Keratinocyte (primary cell): ENCODE measurements around the gene VTI1A. TPM values are rescaled to one million over a fixed set of nuclear protein-coding genes. Genes with fewer than 3 reads are reported as not detected.
"Not testable (repeated sequence)": the region's sequence is repeated elsewhere in the genome, so short reads cannot be mapped to it uniquely, and the experiment has no call there.

Experiments used
- DNase-seq: peaks from one replicate; pipeline ENCODE4 v3.0.0-alpha.2; 2011; ENCODE audit warnings: low read depth, missing footprints, low spot score
- FAIRE-seq: peaks from 2 replicates; lab custom pipeline; 2011; peaks lifted over from hg19 to GRCh38; lab: Jason Lieb, UNC
- H2AFZ ChIP-seq: 2 replicates; pipeline ENCODE4 v1.6.0; 2012; ENCODE audit warnings: low read length, control low read depth, inconsistent platforms; ENCODE audit not compliant: control insufficient read depth
- H3K27ac ChIP-seq: 2 replicates; pipeline ENCODE4 v1.5.1; 2011; ENCODE audit warnings: low read length; ENCODE audit not compliant: control insufficient read depth, insufficient read depth
- H3K27me3 ChIP-seq: 3 replicates; pipeline ENCODE4 v1.6.0; 2011; ENCODE audit warnings: low read length; ENCODE audit not compliant: control insufficient read depth, insufficient read depth; ENCODE audit errors: extremely low read depth
- H3K36me3 ChIP-seq, 2 experiments: 2 replicates in 1 of 2; 3 replicates in 1 of 2; pipeline ENCODE4 v1.5.1; 2011; ENCODE audit warnings: low read length in 2 of 2, mild to moderate bottlenecking in 1 of 2; ENCODE audit not compliant: control insufficient read depth in 2 of 2, insufficient read depth in 2 of 2; ENCODE audit errors: extremely low read depth in 1 of 2
- H3K4me1 ChIP-seq: 3 replicates; pipeline ENCODE4 v1.5.1; 2011; ENCODE audit warnings: low read length; ENCODE audit not compliant: control insufficient read depth, insufficient read depth; ENCODE audit errors: extremely low read depth
- H3K4me2 ChIP-seq: 3 replicates; pipeline ENCODE4 v1.6.0; 2011; ENCODE audit warnings: low read depth, low read length; ENCODE audit not compliant: control insufficient read depth, insufficient read depth; ENCODE audit errors: extremely low read depth
- H3K4me3 ChIP-seq, 3 experiments: fragments of 200-600 bp in 1 of 3; sonication (generic) in 1 of 3; 2 replicates in 2 of 3; 3 replicates in 1 of 3; pipeline ENCODE4 v1.5.1; 2011 to 2016; ENCODE audit warnings: low read length in 3 of 3, mild to moderate bottlenecking in 3 of 3, control low read depth in 2 of 3, inconsistent platforms in 1 of 3, low read depth in 1 of 3, mixed read lengths in 1 of 3, mixed run types in 1 of 3, moderate library complexity in 1 of 3; ENCODE audit not compliant: control insufficient read depth in 2 of 3, insufficient read depth in 2 of 3; ENCODE audit errors: extremely low read depth in 1 of 3
- H3K79me2 ChIP-seq: 2 replicates; pipeline ENCODE4 v1.6.0; 2012; ENCODE audit warnings: low read length; ENCODE audit not compliant: control insufficient read depth, insufficient read depth
- H3K9ac ChIP-seq: 3 replicates; pipeline ENCODE4 v1.6.0; 2011; ENCODE audit warnings: low read length; ENCODE audit not compliant: control insufficient read depth, insufficient read depth; ENCODE audit errors: extremely low read depth
- H3K9me1 ChIP-seq: 3 replicates; pipeline ENCODE4 v1.6.0; 2011; ENCODE audit warnings: low read length; ENCODE audit not compliant: control insufficient read depth, insufficient read depth; ENCODE audit errors: extremely low read depth
- H3K9me3 ChIP-seq: 2 replicates; pipeline ENCODE4 v1.5.1; 2012; ENCODE audit warnings: low read depth, low read length; ENCODE audit not compliant: control insufficient read depth
- H4K20me1 ChIP-seq: 3 replicates; pipeline ENCODE4 v1.6.0; 2011; ENCODE audit warnings: low read length; ENCODE audit not compliant: control insufficient read depth, insufficient read depth; ENCODE audit errors: extremely low read depth
- CTCF ChIP-seq, 3 experiments: IDR thresholded peaks in 1 of 3; conservative IDR thresholded peaks in 1 of 3; optimal IDR thresholded peaks in 1 of 3; 2 replicates in 2 of 3; 3 replicates in 1 of 3; pipeline versions ENCODE3 to v1.5.1; 2011; ENCODE audit warnings: low read length in 3 of 3, mild to moderate bottlenecking in 3 of 3, moderate library complexity in 2 of 3, control low read depth in 1 of 3, inconsistent platforms in 1 of 3; ENCODE audit not compliant: insufficient read depth in 2 of 3; ENCODE audit errors: extremely low read depth in 1 of 3
- EZH2 ChIP-seq: IDR thresholded peaks from one replicate; pipeline ENCODE4 v1.6.1; 2012; ENCODE audit warnings: inconsistent platforms, mild to moderate bottlenecking, low read length, moderate library complexity
- dilution Hi-C: fragments of 300-500 bp; cut with MboI; formaldehyde crosslinking; loops from one replicate; pipeline ENCODE4 v1.7.0; 2020; ENCODE audit warnings: low sequenced_read_pairs; ENCODE audit not compliant: extremely low pct_ligation_motif_present
- polyA plus RNA-seq, 5 experiments: library from polyadenylated mRNA; depleted of rRNA in 3 of 5; stranded (reverse) in 3 of 5; stranded (forward) in 1 of 5; unstranded in 1 of 5; fragments of >200 nt; gene quantifications; 1 replicate in 1 of 5; 2 replicates in 3 of 5; 3 replicates in 1 of 5; pipeline versions ENCODE4 v1.2.1 to v1.2.3, GENCODE V29; 2011 to 2012; ENCODE audit warnings: missing spikeins in 2 of 5, low read depth in 1 of 5, low replicate concordance in 1 of 5

Gene VTI1A
- polyA plus RNA-seq, 1 donor (not counting 4 experiments of a cell fraction or from before 2014, with no cell fraction given), result 18.5 TPM

DNA sequence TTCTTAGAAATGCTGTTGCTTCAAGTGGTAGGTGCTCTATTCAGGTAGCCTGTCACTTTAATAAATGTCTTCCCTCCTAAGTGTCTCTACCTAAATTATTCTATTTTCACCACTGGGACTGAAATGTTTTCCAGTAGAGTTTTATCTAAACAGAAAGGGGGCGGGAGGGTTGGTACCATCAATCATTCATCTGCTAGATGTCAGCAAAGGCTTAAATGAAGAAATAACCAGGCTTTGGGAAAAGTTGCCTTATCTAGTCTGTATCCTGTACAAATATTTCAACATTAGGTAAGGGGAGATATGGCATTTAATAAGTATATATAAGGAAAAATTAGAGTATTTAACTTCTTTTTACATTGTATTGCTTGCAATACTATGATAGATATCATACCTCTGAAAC lies 51.8 kb downstream of the VTI1A start:
- dilution Hi-C loops, result no loop called here
- H3K36me3 ChIP-seq, result no peaks in the 10 kb centered on the region

GRCh38 chr10:112499985-112500384 lies 53.0 kb downstream of the VTI1A start:
- H2AFZ ChIP-seq, H3K9ac ChIP-seq, H3K36me3 ChIP-seq, H3K4me3 ChIP-seq, H3K9me1 ChIP-seq, H3K4me2 ChIP-seq, dilution Hi-C loops, H4K20me1 ChIP-seq, H3K4me1 ChIP-seq, FAIRE-seq, H3K9me3 ChIP-seq, H3K27ac ChIP-seq, H3K27me3 ChIP-seq, DNase-seq, H3K79me2 ChIP-seq: not testable (repeated sequence)

More for the DNA sequence above, 51.8 kb downstream of the VTI1A start:
- no peak for TF ChIP-seq CTCF (optimal IDR thresholded peaks at IDR 0.05 in 1 of 3, IDR thresholded peaks at IDR 0.05 in 1 of 3, conservative IDR thresholded peaks at IDR 0.05 in 1 of 3; ENCODE audit: extremely low read depth in 1 of 3, insufficient read depth in 2 of 3, low read length in 3 of 3)
- no peak for TF ChIP-seq EZH2
- no peak overlapping the region for H2AFZ ChIP-seq
- no peaks in the 10 kb centered on the region for H3K9me1 ChIP-seq
- DNase-seq (no peak), FAIRE-seq (no peak)
- no peak overlapping the region for H3K4me3 ChIP-seq
- H4K20me1 ChIP-seq, result no peaks in the 10 kb centered on the region
- no peak overlapping the region for H3K9ac ChIP-seq
- no peak overlapping the region for H3K27ac ChIP-seq
- no peaks in the 10 kb centered on the region for H3K9me3 ChIP-seq
- H3K4me2 ChIP-seq, result no peak overlapping the region
- H3K4me1 ChIP-seq, result no peaks in the 10 kb centered on the region
- no peaks in the 10 kb centered on the region for H3K79me2 ChIP-seq
- H3K27me3 ChIP-seq, result no peaks in the 10 kb centered on the region

DNA sequence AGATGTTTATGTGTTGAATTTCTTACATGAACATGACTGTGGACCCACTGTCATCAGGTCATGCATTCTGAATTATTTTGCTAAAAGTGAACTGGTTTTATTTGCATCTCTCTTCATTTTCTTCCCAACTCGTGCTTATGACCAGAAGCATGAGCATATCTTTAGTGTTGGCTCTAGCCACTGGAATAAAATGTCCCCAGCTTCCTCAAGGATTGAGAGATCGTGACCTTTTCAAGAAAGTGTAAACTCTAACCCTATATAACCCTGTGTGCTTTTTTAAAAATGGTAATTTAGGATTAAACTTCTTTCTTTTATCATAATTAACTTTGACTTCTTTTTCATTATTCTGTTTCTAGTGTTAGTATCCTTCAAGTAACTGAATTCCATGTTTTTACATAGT lies 55.5 kb downstream of the VTI1A start:
- no peak overlapping the region for H3K4me2 ChIP-seq
- H3K9me1 ChIP-seq, result no peaks in the 10 kb centered on the region
- H3K27me3 ChIP-seq, result no peaks in the 10 kb centered on the region
- no peaks in the 10 kb centered on the region for H3K79me2 ChIP-seq
- TF ChIP-seq CTCF (optimal IDR thresholded peaks at IDR 0.05 in 1 of 3, IDR thresholded peaks at IDR 0.05 in 1 of 3, conservative IDR thresholded peaks at IDR 0.05 in 1 of 3; ENCODE audit: extremely low read depth in 1 of 3, insufficient read depth in 2 of 3, low read length in 3 of 3) (no peak), EZH2 (no peak)
- H3K4me1 ChIP-seq, result no peaks in the 10 kb centered on the region
- dilution Hi-C loops, result no loop called here
- FAIRE-seq (no peak), DNase-seq (no peak)
- H3K27ac ChIP-seq, result no peak overlapping the region
- H3K36me3 ChIP-seq, result no peaks in the 10 kb centered on the region
- no peak overlapping the region for H2AFZ ChIP-seq
- no peak overlapping the region for H3K9ac ChIP-seq
- H3K9me3 ChIP-seq, result no peaks in the 10 kb centered on the region
- no peaks in the 10 kb centered on the region for H4K20me1 ChIP-seq
- H3K4me3 ChIP-seq, result no peak overlapping the region
